Activated CD4-positive, alpha-beta T cell treated with anti-CD3 and anti-CD28 coated beads, Interleukin-10, Interleukin-2, amounts not matched to agents 100 ng/mL and 50 ng/mL, durations not matched to agents 16 hours and 8 hours (primary cell): ENCODE measurements around the gene CRTC3.
A peak's percentile ranks its signal among the peaks of the same experiment; 100 is the strongest.

Source experiments
- DNase-seq: peaks from one replicate; pipeline ENCODE4 v3.0.0-alpha.2; 2020

The CRTC3 gene

GRCh38 chr15:90524018-90524803 is 5.5 kb upstream of the CRTC3 start:
- DNase-seq, result peak; percentile 11

GRCh38 chr15:90529011-90529370 is 732 bp upstream of the CRTC3 start:
- DNase-seq, result no peak

GRCh38 chr15:90530250-90531051 is 728 bp downstream of the CRTC3 start:
- peak; percentile 56 for DNase-seq

DNA sequence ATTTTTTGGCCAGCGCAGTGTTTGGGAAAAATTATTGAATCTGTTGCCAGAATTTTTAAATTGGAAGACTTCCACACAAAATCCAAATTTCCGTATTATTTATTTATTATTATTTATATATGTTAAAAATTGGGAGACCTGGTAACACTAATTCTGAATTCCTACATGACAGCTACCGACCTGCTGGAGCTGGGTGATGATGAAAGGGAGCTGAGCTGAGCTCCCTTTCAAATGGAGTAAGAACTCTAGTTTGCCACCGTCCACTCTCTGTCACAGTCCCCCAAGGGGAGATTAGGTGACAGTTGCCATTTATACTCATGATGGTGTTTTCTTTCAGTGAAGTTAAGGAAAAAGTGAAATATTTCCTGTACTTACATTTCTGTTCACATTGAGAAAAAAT is 1.4 kb downstream of the CRTC3 start:
- DNase-seq, result no peak

DNA sequence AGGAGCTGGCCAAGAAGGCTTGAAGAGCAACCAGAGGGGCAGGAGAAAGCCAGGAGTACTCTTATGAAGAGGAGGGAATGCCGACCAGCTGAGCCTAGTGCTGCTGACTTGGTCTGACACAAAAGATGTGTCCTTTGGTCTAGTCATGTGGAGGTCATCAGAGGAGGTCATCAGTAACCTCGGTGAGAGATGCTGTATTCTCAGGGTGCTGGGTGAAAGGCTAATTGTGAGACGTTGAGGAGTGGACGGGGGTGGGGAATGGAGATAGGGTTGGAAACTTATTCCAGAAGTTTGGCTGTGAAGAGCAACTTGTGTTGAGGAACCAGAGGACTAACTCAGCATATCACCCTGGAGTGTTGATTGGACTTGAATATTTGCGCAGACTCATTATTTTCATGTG is 5.5 kb downstream of the CRTC3 start:
- no peak for DNase-seq

- DNase-seq, result peak; percentile 51
These were observed 10.1 kb downstream of the CRTC3 start for GRCh38 chr15:90539789-90540188.

- DNase-seq, result no peak
These were observed 11.0 kb downstream of the CRTC3 start for GRCh38 chr15:90540768-90541167.

DNA sequence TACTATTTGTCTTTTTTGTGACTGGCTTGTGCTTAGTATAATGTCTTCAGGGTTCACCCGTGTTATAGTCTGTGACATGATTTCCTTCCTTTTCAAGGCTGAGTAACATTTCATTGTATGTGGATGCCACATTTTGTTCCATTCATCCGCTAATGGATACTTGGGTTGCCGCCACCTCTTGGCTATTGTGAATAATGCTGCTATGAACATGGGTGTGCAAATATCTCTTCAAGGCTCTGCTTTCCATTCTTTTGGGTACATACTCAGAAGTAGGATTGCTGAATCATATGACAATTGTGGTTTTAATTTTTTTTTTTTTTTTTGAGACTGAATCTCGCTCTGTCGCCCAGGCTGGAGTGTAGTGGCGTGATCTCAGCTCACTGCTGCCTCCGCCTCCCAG is 15.4 kb downstream of the CRTC3 start:
- peak; percentile 13 for DNase-seq

DNA sequence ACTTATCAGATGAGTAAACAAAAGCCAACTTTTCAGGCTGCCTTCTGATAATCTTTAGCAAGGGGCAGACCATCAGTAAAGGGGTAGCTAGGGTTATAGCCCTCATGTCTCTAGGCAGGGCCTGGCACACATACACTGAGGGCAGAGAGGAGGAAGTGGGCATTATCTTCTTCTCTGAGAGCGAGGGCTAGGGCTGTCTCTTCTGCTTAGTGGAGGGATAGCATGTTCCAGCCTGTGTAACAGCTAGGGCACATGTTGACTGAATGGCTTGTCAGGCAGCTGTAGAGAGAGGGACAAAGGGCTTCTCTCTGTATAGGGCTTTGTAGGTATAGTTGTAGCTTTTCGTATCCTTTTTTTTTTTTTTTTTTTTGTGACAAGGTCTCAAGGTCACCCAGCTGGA is 17.8 kb downstream of the CRTC3 start:
- DNase-seq, result no peak

- DNase-seq, result no peak
These were observed 21.2 kb downstream of the CRTC3 start for GRCh38 chr15:90550919-90551318.

DNA sequence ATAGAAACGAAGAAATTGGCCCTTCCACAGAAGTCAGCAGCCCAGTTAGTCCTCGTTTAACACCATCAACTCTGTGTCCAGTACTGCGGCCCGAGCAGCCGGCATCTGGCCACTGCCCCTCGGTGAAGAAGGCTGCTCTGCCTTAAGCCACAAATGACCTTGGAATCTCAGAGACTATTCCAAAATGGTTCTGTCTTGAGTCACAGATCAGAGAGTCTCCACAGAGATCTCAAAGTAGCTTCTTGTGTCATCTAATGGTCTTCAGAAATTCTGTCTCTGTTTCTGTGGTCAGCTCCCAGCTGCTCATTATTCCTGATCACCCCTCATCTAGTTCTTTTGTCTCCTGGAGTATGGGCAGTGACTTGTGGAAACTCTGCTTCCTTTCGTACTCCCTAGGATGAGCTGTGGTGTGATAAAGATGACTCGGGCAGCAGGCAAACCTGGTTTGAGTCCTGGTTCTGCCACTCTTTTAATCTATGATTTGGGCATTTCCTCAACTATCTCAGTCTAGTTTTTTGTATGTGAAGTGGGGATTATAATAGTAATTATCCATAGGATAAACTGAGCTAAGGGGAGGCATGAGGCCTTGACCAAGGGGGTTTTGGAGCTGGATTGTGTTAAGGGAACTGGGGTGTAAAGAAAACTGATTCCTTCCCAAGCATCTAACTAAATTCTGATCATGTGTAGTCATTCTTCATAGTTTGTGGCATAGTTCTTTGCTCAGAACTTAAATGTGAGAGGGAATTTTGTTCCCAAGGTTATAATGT is 22.6 kb downstream of the CRTC3 start:
- DNase-seq, result no peak

DNA sequence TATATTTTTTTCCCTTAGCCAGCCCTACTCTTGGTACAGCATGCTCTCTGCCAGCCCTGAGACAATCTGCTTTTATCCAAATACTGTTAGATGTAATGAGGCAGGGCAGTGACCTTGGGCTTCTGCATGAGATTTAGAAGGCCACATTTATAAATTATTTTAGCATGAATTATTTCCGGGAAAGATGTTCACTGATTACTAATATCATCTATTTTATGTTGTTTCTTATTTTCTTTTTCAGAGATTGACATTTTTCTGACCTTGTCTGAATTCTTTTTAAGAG is 23.1 kb downstream of the CRTC3 start:
- no peak for DNase-seq

- no peak for DNase-seq
These were observed 23.6 kb downstream of the CRTC3 start for GRCh38 chr15:90553248-90553745.

DNA sequence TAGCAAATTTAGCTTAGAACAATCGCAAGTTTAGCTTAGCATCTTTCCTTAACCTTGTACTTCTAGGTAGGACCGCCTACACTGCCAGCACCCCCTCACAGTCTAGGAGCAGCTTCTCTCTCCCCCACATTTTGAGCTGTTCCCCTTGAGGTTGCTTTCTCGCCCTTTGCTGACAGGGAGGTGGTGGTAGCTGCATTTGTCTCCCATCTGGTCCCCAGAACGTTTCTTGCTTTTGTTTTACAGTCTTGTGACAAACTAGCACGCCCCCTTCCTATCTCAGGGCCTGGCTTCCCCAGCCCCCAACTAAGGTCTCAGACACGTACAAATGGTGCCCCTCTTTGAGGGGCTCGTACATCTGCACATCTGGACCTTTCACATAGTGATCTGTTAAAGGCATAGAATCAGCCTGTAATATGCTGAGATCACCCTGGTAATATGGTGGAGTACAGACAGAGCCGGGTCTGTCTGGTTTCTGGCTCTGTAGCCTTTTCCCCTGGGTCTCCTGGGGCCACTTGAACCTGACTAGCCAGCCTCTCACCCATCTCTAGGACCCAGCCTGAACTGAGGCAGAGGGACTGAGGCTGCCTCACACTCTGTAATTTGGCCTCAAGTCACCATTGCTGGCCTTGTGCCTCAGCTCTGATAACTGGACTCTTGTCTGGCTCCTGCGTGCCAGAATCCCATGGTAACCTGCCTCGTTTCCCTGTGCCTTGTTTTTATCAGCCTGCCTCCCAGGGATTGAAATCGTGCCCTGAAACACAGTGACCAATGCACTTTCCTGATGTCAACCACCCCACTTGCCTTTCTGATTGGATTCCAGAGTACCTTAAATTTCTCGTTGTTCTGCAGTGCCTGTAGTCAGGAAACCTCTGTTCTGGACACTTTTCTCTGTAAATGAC is 27.7 kb downstream of the CRTC3 start:
- DNase-seq, result no peak

- no peak for DNase-seq
These were observed 28.4 kb downstream of the CRTC3 start for GRCh38 chr15:90558171-90558573.

GRCh38 chr15:90559119-90559518 is 29.4 kb downstream of the CRTC3 start:
- DNase-seq, result no peak

DNA sequence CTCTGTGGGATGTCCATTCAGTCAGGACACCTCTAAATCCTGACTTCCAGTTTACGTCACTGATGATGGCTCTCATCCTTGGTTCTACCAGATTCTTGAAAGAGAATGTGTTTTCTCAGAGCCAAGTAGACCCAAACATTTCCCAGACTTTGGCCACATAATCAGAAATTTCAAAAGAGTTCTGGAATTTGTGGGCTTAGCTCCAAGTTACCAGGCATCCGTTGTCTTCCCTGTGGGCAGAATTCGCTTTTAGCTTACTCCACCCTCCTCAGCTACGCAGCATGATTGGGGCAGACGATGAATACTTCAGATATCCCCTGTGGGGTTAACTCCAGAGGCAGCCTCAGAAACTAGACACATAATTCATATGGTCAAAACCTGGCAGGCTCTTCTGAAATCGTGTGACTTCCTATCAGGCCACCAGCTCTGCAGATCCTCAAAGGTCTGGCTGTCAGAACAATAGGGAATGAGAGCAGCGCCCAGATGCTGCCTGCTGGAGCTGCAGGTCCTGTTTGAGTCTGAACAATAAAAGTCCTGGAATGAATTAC is 30.6 kb downstream of the CRTC3 start:
- DNase-seq, result no peak

DNA sequence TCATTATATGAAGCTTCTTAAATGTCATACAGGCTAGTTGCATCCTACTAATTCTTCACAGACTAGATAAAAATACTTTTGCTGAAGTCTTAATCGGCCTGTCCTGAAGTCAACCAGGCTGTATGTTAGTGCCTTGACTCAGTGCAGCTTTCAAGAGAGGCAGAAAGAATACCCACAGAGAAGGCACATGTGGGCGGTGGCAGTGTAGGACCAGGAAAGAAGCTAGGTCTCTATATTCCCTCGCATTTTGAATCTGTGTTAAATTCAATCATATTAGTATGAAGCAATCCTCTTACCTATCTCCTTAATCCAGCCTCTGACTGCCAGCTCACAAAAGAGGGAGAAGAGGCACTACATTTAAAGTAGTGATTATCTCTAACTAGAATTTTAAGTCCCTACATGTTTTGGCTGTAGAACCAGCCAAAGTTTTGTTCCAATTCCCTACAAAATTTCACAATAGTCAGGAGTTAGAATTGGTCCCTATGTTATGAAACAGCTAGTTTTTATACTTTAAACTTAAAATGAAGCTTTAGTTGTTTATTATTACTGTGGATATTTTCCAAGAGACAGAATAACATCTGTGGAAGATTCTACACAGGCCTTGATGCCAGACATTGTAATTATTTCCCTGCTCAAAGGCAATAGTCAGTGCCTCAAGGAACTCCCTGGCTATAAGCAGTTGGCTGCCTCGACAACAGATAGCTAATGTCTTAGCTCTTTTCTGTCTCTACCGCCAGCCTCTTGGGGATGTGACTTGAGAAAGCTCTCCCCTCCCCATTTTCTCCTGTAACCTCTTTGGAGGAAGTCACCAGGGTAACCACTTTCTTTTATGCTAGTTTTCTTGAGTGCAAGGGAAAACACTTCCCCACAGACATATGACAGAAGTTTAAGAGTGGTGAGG is 31.9 kb downstream of the CRTC3 start:
- DNase-seq, result peak; percentile 26

GRCh38 chr15:90562669-90563068 is 32.9 kb downstream of the CRTC3 start:
- no peak for DNase-seq

- no peak for DNase-seq
These were observed 33.7 kb downstream of the CRTC3 start for GRCh38 chr15:90563463-90563862.

DNA sequence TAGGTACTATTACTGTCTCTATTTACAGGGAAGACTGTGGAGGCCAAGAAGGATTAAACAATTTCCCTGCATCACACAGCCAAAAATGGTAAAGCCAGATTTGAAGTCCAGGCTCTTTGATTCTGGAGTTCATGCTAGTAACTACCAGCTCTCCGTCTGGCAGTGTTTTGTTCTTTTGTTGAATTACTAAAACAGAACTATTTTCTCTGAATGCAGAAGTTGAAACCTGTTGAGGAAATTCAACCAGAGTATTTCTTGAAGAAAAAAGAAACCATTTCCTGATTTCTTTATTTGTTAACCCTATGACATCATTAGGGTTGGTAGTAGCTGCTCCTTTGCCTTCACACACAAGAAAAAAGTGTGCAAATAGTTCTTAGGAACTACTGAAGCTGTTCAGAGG is 34.3 kb downstream of the CRTC3 start:
- peak; percentile 21 for DNase-seq
